HepG2 (cell line): Measurements from ENCODE around the gene ANAPC16. TPM values are rescaled to one million over a fixed set of nuclear protein-coding genes. Genes with fewer than 3 reads are reported as not detected.
"Not testable (repeated sequence)": the region's sequence is repeated elsewhere in the genome, so short reads cannot be mapped to it uniquely, and the experiment has no call there.

Experiments used
- ATAC-seq: fragments of 200-7000 bp; cut with Tn5 transposase; 3 replicates; pipeline ENCODE4 v1.9.1; 2020; ENCODE audit warnings: mild to moderate bottlenecking, moderate library complexity
- BruUV-seq: library from RNA; stranded (reverse); fragments of 400-500 nt; replicated peaks from 2 replicates; lab custom pipeline; 2021; lab: Mats Ljungman, UMichigan
- CTCF ChIA-PET: fragments of 300-600 bp; formaldehyde crosslinking; extraction: SDS; loops from one replicate; lab custom pipeline; 2021; ENCODE audit warnings: low total read pairs, inconsistent platforms, low intra/inter-chr PET ratio; lab: Yijun Ruan, JAX
- POLR2A ChIA-PET: fragments of 350-600 bp; sonication (Branson Sonifier 250); formaldehyde crosslinking; loops from one replicate; lab custom pipeline; 2020; ENCODE audit warnings: antibody characterized with exemption, inconsistent platforms; lab: Yijun Ruan, JAX
- DNase-seq: peaks from one replicate; pipeline ENCODE4 v3.0.0-alpha.2; 2015; ENCODE audit warnings: low spot score
- FAIRE-seq: peaks from 3 replicates; lab custom pipeline; 2011; peaks lifted over from hg19 to GRCh38; lab: Jason Lieb, UNC
- H2AFZ ChIP-seq: one replicate; pipeline ENCODE4 v1.6.1; 2011; ENCODE audit warnings: low read length, inconsistent platforms
- H3K27ac ChIP-seq: fragments of 300-600 bp; 3 replicates; pipeline ENCODE4 v1.8.0; 2011; ENCODE audit warnings: mixed run types, mild to moderate bottlenecking, mixed read lengths, low read length, inconsistent platforms; ENCODE audit not compliant: insufficient read depth; ENCODE audit errors: extremely low read length
- H3K27me3 ChIP-seq, 2 experiments: fragments of 200-600 bp in 1 of 2; 2 replicates in 1 of 2; 3 replicates in 1 of 2; pipeline versions ENCODE4 v1.6.0 to v1.8.0; 2011; ENCODE audit warnings: low read length in 2 of 2, mild to moderate bottlenecking in 2 of 2, moderate library complexity in 2 of 2, inconsistent platforms in 1 of 2; ENCODE audit not compliant: insufficient read depth in 2 of 2, control insufficient read depth in 1 of 2
- H3K36me3 ChIP-seq, 2 experiments: fragments of 200-600 bp in 1 of 2; replicated peaks in 1 of 2; 2 replicates in 1 of 2; 3 replicates in 1 of 2; pipeline versions ENCODE4 v1.5.1 to v1.8.0; 2011; ENCODE audit warnings: low read length in 2 of 2, inconsistent platforms in 1 of 2; ENCODE audit not compliant: insufficient read depth in 2 of 2, control insufficient read depth in 1 of 2
- H3K4me1 ChIP-seq: 2 replicates; pipeline ENCODE4 v1.5.1; 2012; ENCODE audit warnings: low read length, inconsistent platforms; ENCODE audit not compliant: insufficient read depth
- H3K4me2 ChIP-seq: 2 replicates; pipeline ENCODE4 v1.6.0; 2011; ENCODE audit warnings: low read depth, low read length, inconsistent platforms
- H3K4me3 ChIP-seq, 3 experiments: fragments of 200-600 bp in 1 of 3; sonication (generic), shearing (Covaris generic) in 1 of 3; replicated peaks in 1 of 3; 2 replicates each; pipeline ENCODE4 v1.5.1; 2011 to 2016; ENCODE audit warnings: low read length in 3 of 3, inconsistent platforms in 2 of 3, low read depth in 2 of 3, mild to moderate bottlenecking in 2 of 3, control low read depth in 1 of 3, mixed read lengths in 1 of 3; ENCODE audit not compliant: insufficient read depth in 1 of 3
- H3K79me2 ChIP-seq: one replicate; pipeline ENCODE4 v1.6.1; 2011; ENCODE audit warnings: low read length, inconsistent platforms; ENCODE audit not compliant: insufficient read depth
- H3K9ac ChIP-seq: 2 replicates; pipeline ENCODE4 v1.6.0; 2011; ENCODE audit warnings: mild to moderate bottlenecking, low read depth, low read length, inconsistent platforms; ENCODE audit not compliant: insufficient read depth
- H3K9me3 ChIP-seq: 2 replicates; pipeline ENCODE4 v1.5.1; 2012; ENCODE audit warnings: mild to moderate bottlenecking, low read length
- H4K20me1 ChIP-seq: 2 replicates; pipeline ENCODE4 v1.6.0; 2011; ENCODE audit warnings: inconsistent platforms, mild to moderate bottlenecking, low read length, moderate library complexity; ENCODE audit not compliant: insufficient read depth
- WGBS: methylation state at CpG from one replicate; pipeline ENCODE4 v1.1.6; 2017; ENCODE audit warnings: low lambda C conversion rate; 5-methylcytosine and 5-hydroxymethylcytosine counted together
- in situ Hi-C: cut with HindIII; loops from 2 replicates; pipeline ENCODE4 v1.10.0; 2017; ENCODE audit warnings: low pct_unique_long_range_greater_than_20kb; ENCODE audit not compliant: extremely low pct_ligation_motif_present
- intact Hi-C: fragments of 100-400 bp; cut with micrococcal nuclease; formaldehyde crosslinking; loops from one replicate; pipeline ENCODE4 v1.10.0; 2022; ENCODE audit not compliant: unreplicated experiment
- polyA plus RNA-seq, 8 experiments: library from polyadenylated mRNA; depleted of rRNA in 3 of 8; stranded (reverse) in 7 of 8; unstranded in 1 of 8; fragments of >200 nt; fragmentation: Illumina TruSeq in 4 of 8; extraction: Trizol in 4 of 8; gene quantifications; 2 replicates each; pipeline versions ENCODE4 v1.2.1 to v1.2.3, GENCODE V29; 2011 to 2016; ENCODE audit warnings: low read depth in 4 of 8, missing spikeins in 1 of 8, mixed read lengths in 1 of 8; ENCODE audit not compliant: insufficient read depth in 1 of 8
- total RNA-seq, 5 experiments: library from RNA; depleted of rRNA; stranded (reverse); fragments of >200 nt; fragmentation: Illumina TruSeq; extraction: Trizol; gene quantifications; 2 replicates each; pipeline ENCODE4 v1.2.3, GENCODE V29; 2016; ENCODE audit warnings: low read depth in 1 of 5

ANAPC16 gene
- total and polyA plus RNA-seq, 2 of the 13 experiments (the other 11 are each of a cell fraction or from before 2014, with no cell fraction given) = 74.8 to 89.4 TPM

DNA sequence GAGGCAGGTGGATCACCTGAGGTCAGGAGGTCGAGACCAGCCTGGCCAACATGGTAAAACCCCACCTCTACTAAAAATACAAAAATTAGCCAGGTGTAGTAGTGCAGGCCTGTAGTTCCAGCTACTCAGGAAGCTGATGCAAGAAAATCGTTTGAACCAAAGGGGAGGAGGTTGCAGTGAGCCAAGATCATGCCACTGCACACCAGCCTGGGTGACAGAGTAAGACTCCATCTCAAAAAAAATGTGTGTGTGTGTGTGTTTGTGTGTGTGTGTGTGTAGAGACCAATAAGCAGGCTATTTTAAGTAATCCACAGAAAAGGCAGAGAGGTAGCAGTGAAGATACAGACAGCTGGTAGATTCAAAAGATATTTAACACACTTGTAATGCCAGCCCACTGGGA is 7.3 kb upstream of the ANAPC16 start:
- H3K9ac ChIP-seq, FAIRE-seq, H3K4me2 ChIP-seq, H4K20me1 ChIP-seq, H3K9me3 ChIP-seq, H3K4me1 ChIP-seq, H3K4me3 ChIP-seq, CTCF ChIA-PET, H2AFZ ChIP-seq, H3K27ac ChIP-seq, BruUV-seq, ATAC-seq, intact Hi-C loops, DNase-seq, POLR2A ChIA-PET, in situ Hi-C loops, H3K27me3 ChIP-seq, H3K79me2 ChIP-seq: not testable (repeated sequence)
- WGBS = 81% methylated on average over 2 of the region's 2 CpGs
- H3K36me3 ChIP-seq = peaks cover 18 to 41% of the 10 kb centered on the region in 2 experiments

GRCh38 chr10:72211381-72211780 is 4.4 kb upstream of the ANAPC16 start:
- H2AFZ ChIP-seq, FAIRE-seq, H4K20me1 ChIP-seq, H3K27ac ChIP-seq, CTCF ChIA-PET, H3K4me2 ChIP-seq, H3K9me3 ChIP-seq, H3K27me3 ChIP-seq, ATAC-seq, H3K4me3 ChIP-seq, in situ Hi-C loops, BruUV-seq, DNase-seq, POLR2A ChIA-PET, H3K9ac ChIP-seq: not testable (repeated sequence)
- intact Hi-C loops = loop anchor here (10.0 kb wide), 1 partner anchor 257 kb away; no protein-coding TSS in a partner anchor
- Histone ChIP-seq H3K79me2 (peaks cover 13% of the 10 kb centered on the region), H3K36me3 (peaks cover 18 to 30% of the 10 kb centered on the region in 2 experiments), H3K4me1 (peaks cover 24% of the 10 kb centered on the region)
- WGBS = 92% methylated on average over 11 of the region's 11 CpGs

GRCh38 chr10:72211832-72212231 is 4.0 kb upstream of the ANAPC16 start:
- DNase-seq, H3K9me3 ChIP-seq, H3K9ac ChIP-seq, CTCF ChIA-PET, H3K4me2 ChIP-seq, H3K27me3 ChIP-seq, H4K20me1 ChIP-seq, ATAC-seq, BruUV-seq, in situ Hi-C loops, H3K4me3 ChIP-seq, H2AFZ ChIP-seq, FAIRE-seq, H3K27ac ChIP-seq: not testable (repeated sequence)
- POLR2A ChIA-PET = interaction anchor here (0.7 kb wide), 1 partner anchor 13 kb away, joined by 3 read pairs; no protein-coding TSS in a partner anchor
- peaks cover 17% of the 10 kb centered on the region for H3K79me2 ChIP-seq
- H3K4me1 ChIP-seq = peaks cover 26% of the 10 kb centered on the region
- intact Hi-C loops = loop anchor here (10.0 kb wide), 1 partner anchor 257 kb away; no protein-coding TSS in a partner anchor
- H3K36me3 ChIP-seq = peaks cover 18 to 25% of the 10 kb centered on the region in 2 experiments
- 95% methylated on average over 2 of the region's 2 CpGs for WGBS
